Transverse colon (tissue), 4 donors: ENCODE measurements around the gene ARID4A. TPM values are rescaled to one million over a fixed set of nuclear protein-coding genes. Genes with fewer than 3 reads are reported as not detected.
"Not testable (repeated sequence)": the region's sequence is repeated elsewhere in the genome, so short reads cannot be mapped to it uniquely, and the experiment has no call there.

ENCODE experiments used
- DNase-seq: peaks from one replicate; pipeline ENCODE4 v3.0.0-alpha.2; 2019
- H3K27ac ChIP-seq, 4 donors: fragments of 200-600 bp; sonication (generic); 2 replicates each; pipeline ENCODE4 v1.5.1; 2016 to 2018; ENCODE audit warnings: inconsistent platforms in 4 of 4
- H3K27me3 ChIP-seq: fragments of 200-600 bp; sonication (generic); 2 replicates; pipeline ENCODE4 v1.5.1; 2017; ENCODE audit warnings: inconsistent platforms
- H3K36me3 ChIP-seq, 4 donors: fragments of 200-600 bp; sonication (generic); 2 replicates each; pipeline ENCODE4 v1.5.1; 2017 to 2019; ENCODE audit warnings: inconsistent platforms in 4 of 4
- H3K4me1 ChIP-seq, 4 donors: fragments of 200-600 bp; sonication (generic); 2 replicates each; pipeline ENCODE4 v1.5.1; 2017 to 2020; ENCODE audit warnings: inconsistent platforms in 4 of 4
- H3K4me3 ChIP-seq, 4 donors: fragments of 200-600 bp; sonication (generic); 1 replicate in 1 of 4; 2 replicates in 3 of 4; pipeline versions ENCODE4 v1.5.1 to v1.6.1; 2017 to 2019; ENCODE audit warnings: inconsistent platforms in 4 of 4
- H3K9me3 ChIP-seq, 2 donors: fragments of 200-600 bp; sonication (generic); 2 replicates each; pipeline ENCODE4 v1.5.1; 2017 to 2019; ENCODE audit warnings: inconsistent platforms in 2 of 2
- CTCF ChIP-seq, 5 experiments: fragments of 200-600 bp in 3 of 5; fragments of 450-650 bp in 2 of 5; sonication (generic) in 3 of 5; IDR thresholded peaks; 1 replicate in 2 of 5; 2 replicates in 3 of 5; pipeline ENCODE4 v1.5.1; 2016 to 2017; ENCODE audit warnings: antibody characterized with exemption in 5 of 5, inconsistent platforms in 3 of 5, mild to moderate bottlenecking in 2 of 5, moderate library complexity in 1 of 5
- EP300 ChIP-seq: sonication (generic); formaldehyde crosslinking; IDR thresholded peaks from one replicate; pipeline ENCODE4 v1.6.1; 2017; ENCODE audit warnings: antibody characterized with exemption, low read depth
- POLR2A ChIP-seq: fragments of 450-650 bp; IDR thresholded peaks from one replicate; pipeline ENCODE4 v1.6.1; 2016; ENCODE audit warnings: antibody characterized with exemption, mild to moderate bottlenecking, moderate library complexity
- POLR2AphosphoS5 ChIP-seq, 3 donors: sonication (generic); formaldehyde crosslinking; IDR thresholded peaks; one replicate each; pipeline ENCODE4 v1.6.1; 2016; ENCODE audit warnings: antibody characterized with exemption in 3 of 3
- WGBS, 2 donors: methylation state at CpG; one replicate each; pipeline ENCODE4 v1.1.5; 2018; ENCODE audit warnings: low coverage in 1 of 2; 5-methylcytosine and 5-hydroxymethylcytosine counted together
- in situ Hi-C, 4 donors: fragments of 200-750 bp; cut with MboI; loops; one replicate each; pipeline versions ENCODE4 v1.15.0 to v1.15.1; 2017; ENCODE audit warnings: low sequenced_read_pairs in 3 of 4, low pct_ligation_motif_present in 1 of 4, low pct_unique_long_range_greater_than_20kb in 1 of 4
- intact Hi-C: fragments of 100-400 bp; cut with DNase I; formaldehyde crosslinking; loops from one replicate; pipeline ENCODE4 v1.15.1; 2023; ENCODE audit warnings: low total_unique reads
- total RNA-seq, 4 donors: library from RNA; depleted of rRNA; stranded (reverse); fragments of >200 nt; gene quantifications; one replicate each; pipeline ENCODE4 v1.1.0, GENCODE V29; 2016

The ARID4A gene
- total RNA-seq, 4 donors from 2014 or later: 20.6 to 46.4 (median 22.6) TPM

DNA sequence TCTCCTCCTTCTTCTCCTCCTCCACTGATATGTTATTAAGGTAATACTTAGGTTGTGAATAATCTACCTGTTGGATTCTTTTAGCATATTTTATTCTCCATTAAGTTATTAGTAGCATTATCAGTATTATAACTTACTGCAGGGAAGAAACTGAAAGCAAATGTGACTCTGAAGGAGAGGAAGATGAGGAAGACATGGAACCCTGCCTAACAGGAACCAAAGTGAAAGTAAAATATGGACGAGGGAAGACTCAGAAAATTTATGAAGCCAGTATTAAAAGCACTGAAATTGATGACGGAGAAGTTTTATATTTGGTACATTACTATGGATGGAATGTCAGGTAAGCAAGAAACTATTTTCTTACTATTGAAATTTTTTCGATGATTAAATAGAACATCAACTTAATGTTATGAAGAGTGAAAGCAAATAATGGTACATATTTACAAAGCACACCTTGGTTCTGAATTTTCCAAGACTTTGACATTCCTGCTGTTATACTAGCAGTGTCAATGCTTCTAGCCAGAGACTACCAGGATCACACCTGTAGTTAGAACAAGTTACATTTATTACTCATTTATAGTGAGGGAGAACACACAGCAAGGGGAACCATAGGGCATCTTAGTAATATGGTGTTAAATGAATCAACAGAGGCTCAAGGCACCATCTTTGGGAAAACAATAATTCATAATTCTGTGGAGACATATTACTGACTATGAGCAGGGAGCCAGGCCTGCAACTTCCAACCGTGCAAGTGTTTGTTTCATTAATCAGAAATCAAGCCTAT, 55.4 kb downstream of the ARID4A start:
- in situ Hi-C loops (loop anchor here in 1 of 4 donors (25.0 kb wide), 1 partner anchor 241 kb away; no protein-coding TSS in a partner anchor), intact Hi-C loops (no loop called here)
- Histone ChIP-seq H3K4me1 (peaks cover 0 to 13% (median 2%) of the 10 kb centered on the region in 4 donors), H3K4me3 (peak overlapping the region in 1 of 4 donors; percentile 14), H3K36me3 (peaks cover 0 to 51% (median 9%) of the 10 kb centered on the region in 4 donors), H3K27ac (peak overlapping the region in 3 of 4 donors; percentile 3 to 34 (median 28)), H3K27me3 (no peaks in the 10 kb centered on the region), H3K9me3 (no peaks in the 10 kb centered on the region)
- TF ChIP-seq POLR2A (no peak), POLR2AphosphoS5 (IDR thresholded peaks at IDR 0.05) (no peak), EP300 (no peak), CTCF (IDR thresholded peaks at IDR 0.05) (no peak)
- 61 to 65% methylated on average over 4 of the region's 4 CpGs for WGBS, 2 donors
- no peak for DNase-seq

DNA sequence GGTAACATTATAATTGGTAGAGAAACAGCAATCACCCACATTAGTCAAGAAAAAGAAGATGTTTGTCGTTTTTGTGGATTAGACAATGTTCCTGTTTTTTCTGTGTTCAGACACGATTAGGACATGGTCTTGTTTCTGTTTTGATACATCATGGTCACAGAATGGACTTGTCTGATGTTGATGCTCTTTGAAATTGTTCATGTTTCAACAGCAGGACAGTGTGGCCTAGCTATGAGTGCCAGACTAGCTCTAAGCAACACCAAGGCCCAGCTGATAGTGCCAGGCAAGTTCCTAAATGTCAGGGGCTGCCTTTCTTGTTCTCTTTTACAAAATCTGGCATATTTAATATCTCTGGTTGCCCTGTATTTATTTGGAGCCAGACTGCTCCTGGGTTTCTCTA, 56.5 kb downstream of the ARID4A start:
- H3K27ac ChIP-seq: peak overlapping the region in 2 of 4 donors; percentile 8 to 27
- H3K4me1 ChIP-seq: peaks cover 0 to 13% (median 2%) of the 10 kb centered on the region in 4 donors
- no peak for TF ChIP-seq POLR2A
- no peak for TF ChIP-seq POLR2AphosphoS5 (IDR thresholded peaks at IDR 0.05)
- TF ChIP-seq CTCF (IDR thresholded peaks at IDR 0.05): no peak
- in situ Hi-C loops (loop anchor here in 1 of 4 donors (25.0 kb wide), 1 partner anchor 243 kb away; no protein-coding TSS in a partner anchor), intact Hi-C loops (no loop called here)
- no peak for DNase-seq
- H3K4me3 ChIP-seq: no peak overlapping the region
- WGBS, 2 donors: 76 to 80% methylated on average over 2 of the region's 2 CpGs
- peaks cover 0 to 45% (median 12%) of the 10 kb centered on the region in 4 donors for H3K36me3 ChIP-seq
- no peaks in the 10 kb centered on the region for H3K9me3 ChIP-seq
- H3K27me3 ChIP-seq: no peaks in the 10 kb centered on the region

GRCh38 chr14:58356268-58356667, 57.9 kb downstream of the ARID4A start:
- DNase-seq: no peak
- H3K27ac ChIP-seq: peak overlapping the region in 2 of 4 donors; percentile 26 to 27
- no peaks in the 10 kb centered on the region for H3K27me3 ChIP-seq
- in situ Hi-C loops (loop anchor here in 1 of 4 donors (25.0 kb wide), 1 partner anchor 244 kb away; no protein-coding TSS in a partner anchor), intact Hi-C loops (no loop called here)
- peaks cover 0 to 47% (median 15%) of the 10 kb centered on the region in 4 donors for H3K36me3 ChIP-seq
- TF ChIP-seq EP300 (no peak), POLR2A (no peak), POLR2AphosphoS5 (IDR thresholded peaks at IDR 0.05) (no peak), CTCF (IDR thresholded peaks at IDR 0.05) (no peak)
- no peak overlapping the region for H3K4me3 ChIP-seq
- H3K4me1 ChIP-seq: peaks cover 0 to 13% (median 2%) of the 10 kb centered on the region in 4 donors
- 72 to 80% methylated on average over 1 of the region's 1 CpG for WGBS, 2 donors
- no peaks in the 10 kb centered on the region for H3K9me3 ChIP-seq

DNA sequence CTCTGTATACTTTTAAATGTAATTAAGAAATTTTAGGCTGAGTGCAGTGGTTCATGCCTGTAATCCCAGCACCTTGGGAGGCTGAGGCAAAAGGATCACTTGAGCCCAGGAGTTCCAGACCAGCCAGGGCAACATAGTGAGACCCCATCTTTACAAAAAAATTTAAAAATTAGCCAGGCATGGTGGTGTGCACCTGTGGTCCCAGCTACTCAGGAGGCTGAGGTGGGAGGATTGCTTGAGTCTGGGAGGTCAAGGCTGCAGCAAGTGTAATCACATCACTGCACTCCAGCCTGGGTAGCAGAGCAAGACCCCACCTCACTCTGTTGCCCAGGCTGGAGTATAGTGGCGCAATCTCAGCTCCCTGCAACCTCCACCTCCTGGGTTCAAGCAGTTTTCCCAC, 63.9 kb downstream of the ARID4A start:
- in situ Hi-C loops: loop anchor here in 1 of 4 donors (25.0 kb wide), 1 partner anchor 250 kb away; no protein-coding TSS in a partner anchor
- WGBS, 2 donors: 100% methylated on average over 1 of the region's 1 CpG; no CpG with 5 or more reads in 1 of the 2 donors
- DNase-seq: not testable (repeated sequence)

More for the DNA sequence above, 63.9 kb downstream of the ARID4A start:
- peaks cover 0 to 60% (median 30%) of the 10 kb centered on the region in 4 donors for H3K36me3 ChIP-seq
- H3K9me3 ChIP-seq, intact Hi-C loops, H3K27ac ChIP-seq, H3K4me1 ChIP-seq, H3K4me3 ChIP-seq, H3K27me3 ChIP-seq: not testable (repeated sequence)
